K562 (cell line): Measurements from ENCODE around the gene RASSF1. TPM values are rescaled to one million over a fixed set of nuclear protein-coding genes. Genes with fewer than 3 reads are reported as not detected.

Source experiments
- AFF4 ChIP-seq: sonication (generic); formaldehyde crosslinking; IDR thresholded peaks from 2 replicates; pipeline ENCODE4 v1.8.0; 2023; ENCODE audit warnings: mild to moderate bottlenecking, missing genetic modification reagents
- CHAMP1 ChIP-seq: fragments of 450-650 bp; IDR thresholded peaks from 2 replicates; pipeline ENCODE4 v1.6.1; 2016; ENCODE audit warnings: mild to moderate bottlenecking
- CXXC5 ChIP-seq: fragments of 250-450 bp; sonication (Bioruptor Pico); IDR thresholded peaks from 2 replicates; pipeline ENCODE4 v1.8.0; 2022; ENCODE audit warnings: inconsistent platforms, mild to moderate bottlenecking, moderate library complexity
- DPF2 ChIP-seq: fragments of 450-650 bp; IDR thresholded peaks from 2 replicates; pipeline ENCODE4 v1.6.1; 2016
- GABPB1 ChIP-seq: sonication (generic); formaldehyde crosslinking; IDR thresholded peaks from 2 replicates; pipeline ENCODE4 v1.8.0; 2022; ENCODE audit warnings: mild to moderate bottlenecking, missing genetic modification reagents
- MAFG ChIP-seq: fragments of 450-650 bp; conservative IDR thresholded peaks from 2 replicates; pipeline ENCODE4 v1.6.1; 2016; ENCODE audit warnings: missing genetic modification characterization, missing compliant biosample characterization
- MEIS2 ChIP-seq: fragments of 450-650 bp; IDR thresholded peaks from 2 replicates; pipeline ENCODE4 v1.6.1; 2014; ENCODE audit warnings: mild to moderate bottlenecking; ENCODE audit not compliant: partially characterized antibody
- MIER1 ChIP-seq: fragments of 450-650 bp; IDR thresholded peaks from 2 replicates; pipeline ENCODE4 v1.6.1; 2016; ENCODE audit warnings: antibody characterized with exemption, mild to moderate bottlenecking, low read depth
- MYC ChIP-seq, 2 experiments: fragments of 250-450 bp in 1 of 2; sonication (Bioruptor Pico) in 1 of 2; IDR thresholded peaks; 2 replicates each; pipeline versions ENCODE4 v1.5.1 to v1.6.1; 2012 to 2021; ENCODE audit warnings: low read depth in 2 of 2, borderline replicate concordance in 1 of 2, improper control_type of control experiment in 1 of 2, low read length in 1 of 2, mild to moderate bottlenecking in 1 of 2, moderate library complexity in 1 of 2
- POLR2G ChIP-seq: fragments of 200-400 bp; formaldehyde crosslinking; IDR thresholded peaks from 2 replicates; pipeline ENCODE4 v1.6.1; 2017; ENCODE audit warnings: low read depth, mild to moderate bottlenecking, antibody characterized with exemption, low read length, moderate library complexity
- PURB ChIP-seq: sonication (generic); formaldehyde crosslinking; IDR thresholded peaks from 2 replicates; pipeline ENCODE4 v1.9.0; 2021; ENCODE audit warnings: low read depth, mild to moderate bottlenecking, missing genetic modification reagents
- RCOR1 ChIP-seq, 2 experiments: IDR thresholded peaks; 2 replicates each; pipeline ENCODE4 v1.6.1; 2012; ENCODE audit warnings: low read depth in 2 of 2, low read length in 2 of 2, borderline replicate concordance in 1 of 2, improper control_type of control experiment in 1 of 2
- SIRT6 ChIP-seq: IDR thresholded peaks from one replicate; pipeline ENCODE4 v1.6.1; 2012; ENCODE audit warnings: low read depth, mild to moderate bottlenecking, control low read depth, inconsistent platforms, low read length, moderate library complexity
- SMARCB1 ChIP-seq: IDR thresholded peaks from 2 replicates; pipeline ENCODE4 v1.6.1; 2011; ENCODE audit warnings: improper control_type of control experiment, low read depth; ENCODE audit not compliant: insufficient read length
- SPI1 ChIP-seq: IDR thresholded peaks from 2 replicates; pipeline ENCODE4 v1.6.1; 2011; ENCODE audit warnings: low read depth, low read length, control low read depth, borderline replicate concordance
- TFAP4 ChIP-seq: sonication (generic); formaldehyde crosslinking; IDR thresholded peaks from 2 replicates; pipeline ENCODE4 v1.8.0; 2022; ENCODE audit warnings: missing genetic modification reagents, mild to moderate bottlenecking, moderate library complexity, borderline replicate concordance
- ZNF511 ChIP-seq: sonication (generic); formaldehyde crosslinking; IDR thresholded peaks from 2 replicates; pipeline ENCODE4 v1.8.0; 2022; ENCODE audit warnings: mild to moderate bottlenecking, missing genetic modification reagents
- polyA plus RNA-seq, 8 experiments: library from polyadenylated mRNA; depleted of rRNA in 4 of 8; stranded (reverse) in 5 of 8; unstranded in 3 of 8; fragments of >200 nt; fragmentation: Nextera tagmentation in 2 of 8; fragmentation: Illumina TruSeq in 1 of 8; extraction: Ambion mirVana in 2 of 8; extraction: Trizol in 1 of 8; gene quantifications; 2 replicates each; pipeline versions ENCODE4 v1.2.1 to v1.2.3, GENCODE V29; 2011 to 2014; ENCODE audit warnings: inconsistent platforms in 1 of 8, missing spikeins in 1 of 8
- total RNA-seq, 7 experiments: library from RNA; depleted of rRNA in 6 of 7; stranded (reverse); fragments of >200 nt in 6 of 7; fragmentation: Illumina TruSeq in 2 of 7; extraction: Trizol in 2 of 7; gene quantifications; 2 replicates each; pipeline versions ENCODE4 v1.2.1 to v1.2.3, GENCODE V29; 2011 to 2021; ENCODE audit warnings: low replicate concordance in 1 of 7

Gene RASSF1
- total and polyA plus RNA-seq, 9 of the 15 experiments (the other 6 are each of a cell fraction or from before 2014, with no cell fraction given) = 3.6 to 57.1 (median 24.6) TPM

GRCh38 chr3:50365080-50365841 lies 24.6 kb upstream of the RASSF1 start (continued):
- TF ChIP-seq AFF4 (CRISPR knock-in tag) = no peak
- peak; percentile 12 for TF ChIP-seq CXXC5 (CRISPR knock-in tag)
- TF ChIP-seq TFAP4 (CRISPR knock-in tag) = 0 out of 2 replicates have a peak, but pooled peaks have one; percentile 26
- TF ChIP-seq POLR2G = peak; percentile 57; the same call in 1 of the 2 replicates
- TF ChIP-seq SPI1 = 0 out of 2 replicates have a peak, but pooled peaks have one; percentile 40
- no peak for TF ChIP-seq ZNF511 (CRISPR knock-in tag)
- 0 out of 4 replicates have a peak, but pooled peaks of 1 of the 2 experiments have one; percentile 4 for TF ChIP-seq RCOR1 (IDR thresholded peaks at IDR 0.05; ENCODE audit: borderline replicate concordance in 1 of 2, low read depth in 2 of 2, low read length in 2 of 2)
- TF ChIP-seq MIER1 = no peak
- no peak for TF ChIP-seq CHAMP1
- TF ChIP-seq MAFG (tag) = no peak
- no peak for TF ChIP-seq DPF2
- no peak for TF ChIP-seq SMARCB1
- 0 out of 2 replicates have a peak, but pooled peaks have one; percentile 7 for TF ChIP-seq GABPB1
- TF ChIP-seq SIRT6 = no peak
- no peak for TF ChIP-seq MEIS2
- TF ChIP-seq PURB (CRISPR knock-in tag) = no peak
- no peak for TF ChIP-seq MYC (IDR thresholded peaks at IDR 0.05; ENCODE audit: low read depth, low read length)
- TF ChIP-seq MYC (CRISPR knock-in tag; IDR thresholded peaks at IDR 0.05; ENCODE audit: borderline replicate concordance, low read depth) = no peak
